BJ (cell line): ENCODE measurements around the gene RNF225. TPM values are rescaled to one million over a fixed set of nuclear protein-coding genes. Genes with fewer than 3 reads are reported as not detected.
A peak's percentile ranks its signal among the peaks of the same experiment; 100 is the strongest.
"Not testable (repeated sequence)": the region's sequence is repeated elsewhere in the genome, so short reads cannot be mapped to it uniquely, and the experiment has no call there.

ENCODE experiments used
- CTCF ChIA-PET: fragments of 350-600 bp; formaldehyde crosslinking; extraction: SDS; loops from one replicate; lab custom pipeline; 2021; ENCODE audit warnings: antibody characterized with exemption, inconsistent platforms; lab: Yijun Ruan, JAX
- POLR2A ChIA-PET: fragments of 300-600 bp; sonication (Branson Sonifier 250); formaldehyde crosslinking; extraction: SDS; loops from one replicate; lab custom pipeline; 2021; ENCODE audit warnings: antibody characterized with exemption; lab: Charles Lee
- DNase-seq: peaks from one replicate; pipeline ENCODE4 v3.0.0-alpha.2; 2011; ENCODE audit warnings: low read depth
- H3K27me3 ChIP-seq: 2 replicates; pipeline ENCODE4 v1.6.0; 2011; ENCODE audit warnings: low read length; ENCODE audit not compliant: control insufficient read depth, insufficient read depth
- H3K36me3 ChIP-seq: 2 replicates; pipeline ENCODE4 v1.5.1; 2011; ENCODE audit warnings: low read length; ENCODE audit not compliant: control insufficient read depth, insufficient read depth
- H3K4me3 ChIP-seq: 2 replicates; pipeline ENCODE4 v1.5.1; 2011; ENCODE audit warnings: low read depth, mild to moderate bottlenecking, control low read depth, low read length
- polyA plus RNA-seq: library from polyadenylated mRNA; depleted of rRNA; stranded (reverse); fragments of >200 nt; gene quantifications from 2 replicates; pipeline ENCODE4 v1.2.3, GENCODE V29; 2011
- TF ChIP-seq, protein P1 (sequence below): IDR thresholded peaks from 2 replicates; pipeline ENCODE4 v1.5.1; 2011; ENCODE audit warnings: low read depth, mild to moderate bottlenecking, control low read depth, inconsistent platforms, low read length, moderate library complexity; ENCODE audit not compliant: insufficient read depth

The RNF225 gene
- polyA plus RNA-seq, 1 experiment: not detected

DNA sequence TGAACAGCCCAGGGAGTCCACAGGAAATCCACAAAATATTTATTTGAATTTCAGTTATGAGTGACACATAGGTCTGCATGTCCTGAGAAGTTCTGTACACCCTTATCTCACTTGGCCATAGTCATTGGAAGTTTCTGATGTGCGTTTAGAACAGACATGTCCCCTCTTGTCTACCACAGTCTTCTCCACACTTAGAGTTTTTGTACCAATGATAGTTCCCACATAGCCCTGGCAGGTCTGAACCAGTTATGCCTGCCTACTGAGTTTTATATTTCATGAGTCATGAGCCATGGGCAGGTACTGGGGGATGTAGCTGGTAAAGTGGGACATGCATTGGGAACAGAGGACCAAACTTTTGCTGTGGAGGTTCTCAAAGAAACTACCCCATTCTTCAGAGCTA lies 33.2 kb downstream of the RNF225 start:
- Histone ChIP-seq H3K4me3 (no peak overlapping the region), H3K36me3 (peaks cover under 1% of the 10 kb centered on the region), H3K27me3 (no peaks in the 10 kb centered on the region)
- CTCF ChIA-PET: no interaction called here
- TF ChIP-seq, protein P1, sequence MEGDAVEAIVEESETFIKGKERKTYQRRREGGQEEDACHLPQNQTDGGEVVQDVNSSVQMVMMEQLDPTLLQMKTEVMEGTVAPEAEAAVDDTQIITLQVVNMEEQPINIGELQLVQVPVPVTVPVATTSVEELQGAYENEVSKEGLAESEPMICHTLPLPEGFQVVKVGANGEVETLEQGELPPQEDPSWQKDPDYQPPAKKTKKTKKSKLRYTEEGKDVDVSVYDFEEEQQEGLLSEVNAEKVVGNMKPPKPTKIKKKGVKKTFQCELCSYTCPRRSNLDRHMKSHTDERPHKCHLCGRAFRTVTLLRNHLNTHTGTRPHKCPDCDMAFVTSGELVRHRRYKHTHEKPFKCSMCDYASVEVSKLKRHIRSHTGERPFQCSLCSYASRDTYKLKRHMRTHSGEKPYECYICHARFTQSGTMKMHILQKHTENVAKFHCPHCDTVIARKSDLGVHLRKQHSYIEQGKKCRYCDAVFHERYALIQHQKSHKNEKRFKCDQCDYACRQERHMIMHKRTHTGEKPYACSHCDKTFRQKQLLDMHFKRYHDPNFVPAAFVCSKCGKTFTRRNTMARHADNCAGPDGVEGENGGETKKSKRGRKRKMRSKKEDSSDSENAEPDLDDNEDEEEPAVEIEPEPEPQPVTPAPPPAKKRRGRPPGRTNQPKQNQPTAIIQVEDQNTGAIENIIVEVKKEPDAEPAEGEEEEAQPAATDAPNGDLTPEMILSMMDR: no peak
- POLR2A ChIA-PET: no interaction called here
- no peak for DNase-seq

DNA sequence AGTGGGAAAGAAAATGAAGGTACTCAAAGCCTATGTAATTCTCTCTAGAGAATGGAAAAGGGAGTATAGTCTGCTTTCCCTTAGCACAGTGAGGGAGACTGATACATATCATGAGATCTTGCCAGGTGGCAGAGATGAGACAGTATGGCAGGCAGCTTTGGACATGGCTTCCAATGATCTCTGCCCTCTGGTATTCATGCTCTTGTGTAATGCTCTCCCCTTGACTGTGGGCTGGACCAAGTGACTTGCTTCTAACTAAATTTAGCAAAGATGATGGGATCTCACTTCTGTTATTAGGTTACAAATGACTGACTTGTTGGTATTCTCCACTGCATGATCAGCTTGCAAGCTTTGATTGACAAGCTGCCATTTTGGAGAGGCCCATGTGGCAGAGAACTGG lies 34.3 kb downstream of the RNF225 start:
- CTCF ChIA-PET: interaction anchor here (1.0 kb wide), 1 partner anchor 9 kb away, joined by 3 read pairs; no protein-coding TSS in a partner anchor
- POLR2A ChIA-PET: no interaction called here
- TF ChIP-seq, protein P1: no peak
- no peaks in the 10 kb centered on the region for H3K27me3 ChIP-seq
- DNase-seq: no peak
- peaks cover 9% of the 10 kb centered on the region for H3K36me3 ChIP-seq
- no peak overlapping the region for H3K4me3 ChIP-seq

DNA sequence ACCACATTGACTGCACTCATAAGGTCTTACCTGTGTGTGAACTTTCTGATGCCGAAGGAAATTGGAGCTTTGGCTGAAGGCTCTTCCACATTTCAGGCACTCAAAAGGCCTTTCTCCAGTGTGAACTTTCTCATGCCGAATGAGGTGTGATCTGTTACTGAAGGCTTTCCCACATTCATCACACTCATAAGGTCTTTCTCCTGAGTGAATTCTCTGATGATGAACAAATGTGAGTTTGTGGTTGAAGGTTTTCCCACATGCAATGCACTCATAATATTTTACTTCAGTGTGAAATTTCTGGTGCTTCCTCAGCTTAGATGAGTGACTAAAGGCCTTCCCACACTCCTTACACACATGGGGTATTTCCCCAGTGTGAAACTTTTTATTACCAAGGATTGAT lies 38.8 kb downstream of the RNF225 start:
- no peak for DNase-seq
- ChIA-PET CTCF (interaction anchor here (0.6 kb wide), 1 partner anchor 1761 kb away, joined by 3 read pairs; no protein-coding TSS in a partner anchor), POLR2A (no interaction called here)
- Histone ChIP-seq H3K27me3 (no peaks in the 10 kb centered on the region), H3K36me3 (peaks cover 17% of the 10 kb centered on the region), H3K4me3 (no peak overlapping the region)
- TF ChIP-seq, protein P1: no peak

DNA sequence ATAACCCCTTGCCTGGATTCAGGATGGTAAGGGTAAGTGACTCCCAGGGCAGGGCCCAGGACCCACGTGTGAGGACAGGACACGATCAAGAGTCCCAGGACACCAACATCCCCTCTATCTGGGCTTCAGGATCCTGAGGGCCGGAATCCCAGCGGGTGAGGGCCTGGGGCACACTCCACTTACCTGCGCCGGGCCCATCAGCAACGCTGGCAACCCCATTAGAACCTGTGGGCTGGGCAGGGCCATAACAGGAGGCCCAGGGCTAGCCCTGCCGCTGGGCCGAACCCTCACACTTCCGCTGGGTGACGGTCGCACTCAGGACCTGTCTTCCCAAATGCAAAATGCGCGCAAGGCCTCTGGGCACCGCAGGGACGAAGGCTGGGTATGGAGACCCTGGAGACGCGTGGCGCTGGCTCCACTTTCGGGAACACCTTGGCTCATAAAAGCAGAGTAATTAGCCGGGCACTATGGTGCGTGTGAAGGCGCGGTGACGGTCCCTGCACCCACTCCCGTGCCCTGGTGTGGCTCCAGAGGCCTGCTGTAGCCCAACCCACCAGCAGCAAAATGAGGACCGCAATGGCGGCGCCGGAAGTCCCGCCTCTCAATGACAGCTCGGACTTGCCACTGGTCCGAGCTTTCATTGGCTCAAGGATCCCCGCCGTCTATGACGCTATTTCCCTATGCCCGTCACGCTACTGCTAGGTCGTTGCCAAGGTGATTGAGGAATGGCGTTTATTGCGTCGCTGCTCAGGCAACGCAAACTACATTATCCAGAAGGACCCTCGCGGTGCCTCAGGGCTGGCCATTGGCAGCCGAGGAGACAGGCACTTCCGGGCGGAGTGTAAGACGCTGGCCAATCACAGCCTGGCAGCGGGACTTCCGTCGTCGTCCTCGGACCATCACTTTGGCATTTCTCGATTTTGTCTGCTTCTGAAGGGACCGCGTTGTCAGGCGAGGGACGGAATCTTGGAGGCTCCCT lies 44.4 kb downstream of the RNF225 start, which contains the start of gene ZNF132:
Gene ZNF132, minus strand, starts transcription at position 578 of the 979 bp plus-strand sequence. Its CDS starts 332 bp downstream, at position 246.
- CTCF ChIA-PET: interaction anchor here (1.0 kb wide), 1 partner anchor 79 kb away, joined by 3 read pairs; no protein-coding TSS in a partner anchor
- POLR2A ChIA-PET: no interaction called here
- peak within 1 kb of the TSS; percentile 81 for H3K4me3 ChIP-seq
- peaks cover 7% of the 10 kb centered on the region for H3K36me3 ChIP-seq
- H3K27me3 ChIP-seq: no peaks in the 10 kb centered on the region
- DNase-seq: peak; percentile 100
- TF ChIP-seq, protein P1: no peak

DNA sequence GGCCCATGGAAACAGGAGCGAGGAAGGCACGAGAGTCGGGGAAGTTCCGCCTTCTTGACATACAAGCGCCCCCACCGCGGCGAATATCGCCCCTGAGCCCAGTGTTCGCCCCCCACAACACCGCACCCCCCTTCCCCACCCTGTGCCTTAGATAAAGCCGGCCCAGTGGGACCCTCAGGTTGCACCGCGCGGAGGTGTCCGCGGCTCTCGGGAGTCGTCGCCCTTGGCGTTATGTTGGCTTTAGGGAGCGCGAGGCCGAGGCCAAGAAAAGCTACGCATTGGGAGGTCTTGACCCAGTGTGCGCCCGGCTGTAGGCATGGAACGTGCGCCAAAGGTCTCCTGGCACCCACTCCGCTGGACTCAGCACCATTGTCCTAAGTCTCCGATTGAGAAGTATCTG lies 45.1 kb downstream of the RNF225 start:
- ChIA-PET CTCF (interaction anchor here (1.0 kb wide), 1 partner anchor 78 kb away, joined by 3 read pairs; no protein-coding TSS in a partner anchor), POLR2A (no interaction called here)
- Histone ChIP-seq H3K27me3 (no peaks in the 10 kb centered on the region), H3K36me3 (peaks cover 3% of the 10 kb centered on the region), H3K4me3 (peak overlapping the region; percentile 81)
- TF ChIP-seq, protein P1: no peak
- no peak for DNase-seq

DNA sequence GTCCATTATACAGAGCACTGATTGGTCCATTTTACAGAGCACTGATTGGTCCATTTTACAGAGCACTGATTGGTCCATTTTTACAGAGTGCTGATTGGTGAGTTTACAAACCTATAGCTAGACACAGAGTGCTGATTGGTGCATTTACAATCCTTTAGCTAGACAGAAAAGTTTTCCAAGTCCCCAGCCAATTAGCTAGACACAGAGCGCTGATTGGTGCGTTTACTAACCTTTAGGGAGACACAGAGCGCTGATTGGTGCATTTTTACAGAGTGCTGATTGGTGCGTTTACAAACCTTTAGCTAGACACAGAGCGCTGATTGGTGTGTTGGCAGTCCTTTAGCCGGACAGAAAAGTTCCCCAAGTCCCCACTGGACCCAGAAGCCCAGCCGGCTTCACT lies 47.5 kb downstream of the RNF225 start:
- CTCF ChIA-PET: interaction anchor here (1.0 to 1.1 kb wide), 2 partner anchors 8 to 14 kb away, joined by 3 read pairs; partner anchors contain the start of gene ZNF324B
- H3K4me3 ChIP-seq, POLR2A ChIA-PET, H3K27me3 ChIP-seq, H3K36me3 ChIP-seq, DNase-seq: not testable (repeated sequence)
